ENCODE data around the gene SPAG8. TPM values are rescaled to one million over a fixed set of nuclear protein-coding genes. Genes with fewer than 3 reads are reported as not detected.

Gene SPAG8
- total RNA-seq, 4 donors from 2014 or later = 0.65 to 2.0 (median 0.83) TPM

- Histone ChIP-seq H3K9me3 (no peaks in the 10 kb centered on the region), H3K4me1 (peaks cover 0 to 12% (median 5%) of the 10 kb centered on the region in 4 donors), H3K36me3 (peaks cover 15 to 62% (median 45%) of the 10 kb centered on the region in 4 donors), H3K4me3 (no peak overlapping the region), H3K27me3 (no peaks in the 10 kb centered on the region), H3K27ac (replicated peaks in 1 of 4) (no peak overlapping the region)
- intact Hi-C loops (cut with DNase I) = no loop called here
- WGBS = 88% methylated on average over 7 of the region's 7 CpGs
- TF ChIP-seq POLR2A (IDR thresholded peaks at IDR 0.05; ENCODE audit: low read depth) (no peak), POLR2AphosphoS5 (IDR thresholded peaks at IDR 0.05) (no peak), EP300 (IDR thresholded peaks at IDR 0.05) (no peak)
- TF ChIP-seq, protein P1, sequence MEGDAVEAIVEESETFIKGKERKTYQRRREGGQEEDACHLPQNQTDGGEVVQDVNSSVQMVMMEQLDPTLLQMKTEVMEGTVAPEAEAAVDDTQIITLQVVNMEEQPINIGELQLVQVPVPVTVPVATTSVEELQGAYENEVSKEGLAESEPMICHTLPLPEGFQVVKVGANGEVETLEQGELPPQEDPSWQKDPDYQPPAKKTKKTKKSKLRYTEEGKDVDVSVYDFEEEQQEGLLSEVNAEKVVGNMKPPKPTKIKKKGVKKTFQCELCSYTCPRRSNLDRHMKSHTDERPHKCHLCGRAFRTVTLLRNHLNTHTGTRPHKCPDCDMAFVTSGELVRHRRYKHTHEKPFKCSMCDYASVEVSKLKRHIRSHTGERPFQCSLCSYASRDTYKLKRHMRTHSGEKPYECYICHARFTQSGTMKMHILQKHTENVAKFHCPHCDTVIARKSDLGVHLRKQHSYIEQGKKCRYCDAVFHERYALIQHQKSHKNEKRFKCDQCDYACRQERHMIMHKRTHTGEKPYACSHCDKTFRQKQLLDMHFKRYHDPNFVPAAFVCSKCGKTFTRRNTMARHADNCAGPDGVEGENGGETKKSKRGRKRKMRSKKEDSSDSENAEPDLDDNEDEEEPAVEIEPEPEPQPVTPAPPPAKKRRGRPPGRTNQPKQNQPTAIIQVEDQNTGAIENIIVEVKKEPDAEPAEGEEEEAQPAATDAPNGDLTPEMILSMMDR (IDR thresholded peaks at IDR 0.05) = no peak
- DNase-seq (ENCODE audit: extremely low spot score) = no peak
Observed at GRCh38 chr9:35800530-35800929, 11.5 kb downstream of the SPAG8 start.

- 90% methylated on average over 4 of the region's 4 CpGs for WGBS
- H3K27ac ChIP-seq (replicated peaks in 1 of 4) = no peak overlapping the region
- intact Hi-C loops (cut with DNase I) = no loop called here
- no peaks in the 10 kb centered on the region for H3K9me3 ChIP-seq
- DNase-seq (ENCODE audit: extremely low spot score) = no peak
- H3K36me3 ChIP-seq = peaks cover 15 to 48% (median 37%) of the 10 kb centered on the region in 4 donors
- H3K4me1 ChIP-seq = peaks cover 3 to 29% (median 22%) of the 10 kb centered on the region in 4 donors
- H3K27me3 ChIP-seq = no peaks in the 10 kb centered on the region
- TF ChIP-seq, protein P1 (IDR thresholded peaks at IDR 0.05) = no peak
- TF ChIP-seq EP300 (IDR thresholded peaks at IDR 0.05) (no peak), POLR2A (IDR thresholded peaks at IDR 0.05; ENCODE audit: low read depth) (no peak), POLR2AphosphoS5 (IDR thresholded peaks at IDR 0.05) (no peak)
- H3K4me3 ChIP-seq = no peak overlapping the region
Observed at GRCh38 chr9:35798658-35799374, 13.2 kb downstream of the SPAG8 start.

DNA sequence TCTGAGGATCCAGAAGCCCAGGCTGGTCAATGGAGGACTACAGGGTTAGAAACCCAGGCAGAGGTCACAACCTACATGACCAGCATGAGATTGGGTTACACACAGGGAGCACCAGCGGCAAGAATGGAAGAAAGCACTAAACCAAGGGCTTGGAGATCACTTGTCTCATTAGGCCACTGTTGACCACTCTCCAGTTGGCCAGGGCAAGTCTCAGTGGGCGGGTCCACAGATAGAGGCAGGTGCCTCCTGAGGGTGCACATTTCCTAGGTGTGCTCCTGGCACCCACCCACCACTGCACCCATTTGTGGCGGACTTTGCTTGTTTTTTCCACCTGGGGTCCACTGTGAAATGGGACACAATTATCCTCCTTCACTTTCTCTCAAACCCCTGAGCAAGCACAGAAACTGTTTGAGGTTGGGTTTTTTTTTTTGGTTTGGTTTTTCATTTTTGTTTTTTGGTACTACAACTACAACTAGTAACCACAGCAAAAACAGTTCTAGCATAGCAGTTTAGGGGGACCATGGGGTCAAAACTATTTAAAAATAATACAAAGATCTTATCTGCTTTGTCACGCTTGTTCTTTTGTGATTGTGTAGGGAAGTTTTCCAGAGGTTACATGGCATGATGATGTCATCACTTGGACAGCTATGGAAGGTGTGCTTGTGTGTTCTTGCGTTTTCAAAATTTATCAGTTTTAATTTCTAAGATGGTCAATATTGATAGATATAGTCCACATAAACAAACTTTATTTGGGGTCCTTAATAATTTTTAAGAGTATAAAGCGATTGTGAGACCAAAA, 14.6 kb downstream of the SPAG8 start:
- DNase-seq (ENCODE audit: extremely low spot score) = no peak
- no peaks in the 10 kb centered on the region for H3K27me3 ChIP-seq
- H3K36me3 ChIP-seq = peaks cover 11 to 37% (median 30%) of the 10 kb centered on the region in 4 donors
- 92% methylated on average over 6 of the region's 6 CpGs for whole genome bisulfite sequencing
- H3K27ac ChIP-seq (replicated peaks in 1 of 4) = no peak overlapping the region
- no peak overlapping the region for H3K4me3 ChIP-seq
- no peak for TF ChIP-seq POLR2AphosphoS5 (IDR thresholded peaks at IDR 0.05)
- no peak for TF ChIP-seq EP300 (IDR thresholded peaks at IDR 0.05)
- TF ChIP-seq POLR2A (IDR thresholded peaks at IDR 0.05; ENCODE audit: low read depth) = no peak
- TF ChIP-seq, protein P1 (IDR thresholded peaks at IDR 0.05) = no peak
- peaks cover 16 to 42% (median 35%) of the 10 kb centered on the region in 4 donors for H3K4me1 ChIP-seq
- intact Hi-C loops (cut with DNase I) = no loop called here
- H3K9me3 ChIP-seq = no peaks in the 10 kb centered on the region

DNA sequence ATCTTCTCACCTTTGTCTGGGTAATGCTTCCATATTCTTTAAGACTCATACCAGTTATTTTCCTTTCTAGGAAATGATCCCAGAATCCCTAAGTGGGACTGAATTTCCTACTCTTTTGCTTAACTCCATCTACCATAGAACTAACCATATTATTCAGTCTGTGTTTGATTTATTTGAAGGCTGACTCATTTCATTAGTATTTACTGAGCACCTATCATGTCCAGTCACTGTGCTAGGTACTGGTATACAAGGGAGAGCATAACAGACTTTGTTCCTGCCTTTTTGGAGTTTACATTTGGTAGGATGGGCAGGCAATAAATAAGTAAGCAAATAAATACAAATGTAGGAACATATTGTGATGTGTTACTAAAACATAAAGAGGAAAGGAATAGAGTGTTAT, 16.4 kb downstream of the SPAG8 start:
- peaks cover 26 to 57% (median 51%) of the 10 kb centered on the region in 4 donors for H3K4me1 ChIP-seq
- no peak overlapping the region for H3K4me3 ChIP-seq
- H3K9me3 ChIP-seq = no peaks in the 10 kb centered on the region
- TF ChIP-seq POLR2A (IDR thresholded peaks at IDR 0.05; ENCODE audit: low read depth) (no peak), EP300 (IDR thresholded peaks at IDR 0.05) (no peak), POLR2AphosphoS5 (IDR thresholded peaks at IDR 0.05) (no peak)
- TF ChIP-seq, protein P1 (IDR thresholded peaks at IDR 0.05) = no peak
- H3K27ac ChIP-seq (replicated peaks in 1 of 4) = no peak overlapping the region
- peaks cover 3 to 19% (median 12%) of the 10 kb centered on the region in 4 donors for H3K36me3 ChIP-seq
- intact Hi-C loops (cut with DNase I) = no loop called here
- no peak for DNase-seq (ENCODE audit: extremely low spot score)
- no peaks in the 10 kb centered on the region for H3K27me3 ChIP-seq
